Coronary artery (tissue), 2 donors: ENCODE data around the gene DLG2.

Source experiments
- DNase-seq: peaks from one replicate; pipeline ENCODE4 v3.0.0-alpha.2; 2017; ENCODE audit warnings: low spot score
- H3K27ac ChIP-seq, 2 donors: fragments of 200-600 bp; sonication (generic); one replicate each; pipeline ENCODE4 v1.5.1; 2016 to 2019
- H3K4me3 ChIP-seq: fragments of 200-600 bp; sonication (generic); 2 replicates; pipeline ENCODE4 v1.5.1; 2016; ENCODE audit warnings: mild to moderate bottlenecking, moderate library complexity
- CTCF ChIP-seq: fragments of 200-600 bp; sonication (generic); IDR thresholded peaks from one replicate; pipeline ENCODE4 v1.5.1; 2019; ENCODE audit warnings: antibody characterized with exemption

Gene DLG2

GRCh38 chr11:84780689-84781293, 846.4 kb downstream of the DLG2 start:
- TF ChIP-seq CTCF = no peak
- no peak overlapping the region for H3K4me3 ChIP-seq
- H3K27ac ChIP-seq = no peak overlapping the region
- DNase-seq = no peak

- no peak overlapping the region for H3K27ac ChIP-seq
- no peak overlapping the region for H3K4me3 ChIP-seq
- no peak for DNase-seq
- no peak for TF ChIP-seq CTCF
Measured at GRCh38 chr11:84775503-84775902, 851.6 kb downstream of the DLG2 start.

GRCh38 chr11:84763931-84764330, 863.2 kb downstream of the DLG2 start:
- DNase-seq = no peak
- Histone ChIP-seq H3K27ac (no peak overlapping the region), H3K4me3 (no peak overlapping the region)
- TF ChIP-seq CTCF = no peak

GRCh38 chr11:84757711-84758110, 869.4 kb downstream of the DLG2 start:
- Histone ChIP-seq H3K4me3 (no peak overlapping the region), H3K27ac (no peak overlapping the region)
- DNase-seq = no peak
- TF ChIP-seq CTCF = no peak

- no peak for DNase-seq
Measured at GRCh38 chr11:84751371-84751770, 875.8 kb downstream of the DLG2 start.

GRCh38 chr11:84747871-84748270, 879.3 kb downstream of the DLG2 start:
- no peak overlapping the region for H3K27ac ChIP-seq
- no peak overlapping the region for H3K4me3 ChIP-seq
- DNase-seq = no peak
- TF ChIP-seq CTCF = no peak

More at GRCh38 chr11:84751371-84751770, 875.8 kb downstream of the DLG2 start:
- TF ChIP-seq CTCF = no peak
- Histone ChIP-seq H3K27ac (no peak overlapping the region), H3K4me3 (no peak overlapping the region)

GRCh38 chr11:84740050-84740449, 887.1 kb downstream of the DLG2 start:
- DNase-seq = no peak
- TF ChIP-seq CTCF = no peak
- no peak overlapping the region for H3K4me3 ChIP-seq

More at GRCh38 chr11:84740050-84740449, 887.1 kb downstream of the DLG2 start:
- no peak overlapping the region for H3K27ac ChIP-seq
